NCI-H1105 (cell line): Measurements from ENCODE around the gene SORCS2.

Source experiments
- DNase-seq: peaks from one replicate; lab custom pipeline; 2025; lab: John Stamatoyannopoulos, UW

Gene SORCS2

GRCh38 chr4:7747062-7747385 lies 554.7 kb downstream of the SORCS2 start:
- no peak for DNase-seq

- DNase-seq = no peak
These were observed 555.2 kb downstream of the SORCS2 start for GRCh38 chr4:7747566-7747965.

GRCh38 chr4:7750523-7750922 lies 558.2 kb downstream of the SORCS2 start:
- DNase-seq = no peak

GRCh38 chr4:7750972-7751371 lies 558.6 kb downstream of the SORCS2 start:
- DNase-seq = no peak

GRCh38 chr4:7752649-7753048 lies 560.3 kb downstream of the SORCS2 start:
- no peak for DNase-seq

DNA sequence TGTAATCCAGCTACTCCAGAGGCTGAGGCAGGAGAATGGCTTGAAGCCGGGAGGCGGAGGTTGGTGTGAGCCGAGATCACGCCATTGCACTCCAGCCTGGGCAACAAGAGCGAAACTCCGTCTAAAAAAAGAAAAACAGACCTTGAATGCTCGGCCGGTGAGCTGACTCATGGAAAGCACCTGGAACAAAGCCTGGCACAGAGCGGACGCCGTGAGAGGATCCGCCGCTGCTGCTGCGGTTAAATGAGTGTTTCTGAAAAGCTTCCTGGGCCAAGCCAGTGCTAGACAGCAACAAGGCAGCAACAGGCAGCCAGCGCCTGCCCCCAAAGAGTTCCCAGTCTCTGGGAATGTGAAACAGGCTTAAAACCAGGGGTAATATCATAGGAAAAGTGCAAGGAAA lies 560.9 kb downstream of the SORCS2 start:
- DNase-seq = no peak

DNA sequence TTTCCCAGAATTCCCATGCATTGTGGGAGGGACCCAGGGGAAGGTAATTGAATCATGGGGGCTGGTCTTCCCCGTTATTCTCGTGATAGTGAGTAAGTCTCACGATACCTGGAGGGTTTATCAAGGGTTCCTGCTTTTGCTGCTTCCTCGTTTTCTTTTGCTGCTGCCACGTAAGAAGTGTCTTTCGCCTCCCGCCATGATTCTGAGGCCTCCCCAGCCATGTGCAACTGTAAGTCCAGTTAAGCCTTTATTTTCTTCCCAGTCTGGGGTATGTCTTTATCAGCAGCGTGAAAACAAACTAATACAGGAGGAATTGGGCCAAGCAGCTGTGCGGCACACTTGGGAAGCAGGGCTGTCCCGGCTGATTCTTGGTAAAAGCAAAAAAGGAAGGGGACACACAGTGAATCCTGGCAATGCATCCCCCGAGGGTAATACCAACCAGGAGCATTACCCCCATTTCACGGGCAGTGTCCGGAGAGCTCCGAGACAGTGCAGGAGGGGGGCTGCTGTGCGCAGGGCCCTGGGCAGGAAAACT lies 561.7 kb downstream of the SORCS2 start:
- no peak for DNase-seq

DNA sequence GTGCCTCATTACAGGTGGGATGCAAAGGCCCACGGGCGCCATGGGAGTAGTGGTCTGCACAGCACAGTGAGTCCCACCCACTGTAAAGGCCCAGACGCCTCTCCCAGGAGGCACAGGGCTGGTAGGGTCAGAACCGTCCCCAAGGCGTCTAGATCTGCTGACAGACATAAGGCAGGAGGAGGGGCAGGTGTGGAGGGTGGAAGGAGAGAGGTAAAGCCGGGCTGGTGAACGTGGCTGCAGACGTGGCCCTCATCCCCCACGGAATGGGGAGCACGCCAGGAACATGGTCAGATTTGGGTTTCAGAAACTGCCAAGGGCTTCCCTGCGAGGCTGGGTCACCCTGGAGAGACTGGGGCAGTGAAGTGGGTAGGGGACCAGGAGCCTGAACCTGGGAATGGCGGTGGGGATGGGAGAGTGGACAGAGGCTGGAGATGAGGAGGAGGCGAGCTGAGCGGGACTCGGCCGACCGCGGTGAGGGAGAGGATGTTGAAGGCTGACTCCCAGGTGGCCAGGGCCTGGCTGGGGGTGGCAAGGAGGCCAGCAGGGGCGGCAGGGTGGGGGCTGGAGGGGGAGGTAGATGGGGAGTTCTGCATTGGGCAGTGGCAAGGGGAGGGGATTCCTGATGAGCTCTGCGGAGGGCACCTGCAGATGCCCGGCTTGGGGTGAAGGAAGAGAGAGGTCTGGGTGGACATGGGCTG lies 562.4 kb downstream of the SORCS2 start:
- no peak for DNase-seq

- no peak for DNase-seq
These were observed 563.2 kb downstream of the SORCS2 start for GRCh38 chr4:7755561-7755960.

GRCh38 chr4:7756071-7756470 lies 563.7 kb downstream of the SORCS2 start:
- no peak for DNase-seq

DNA sequence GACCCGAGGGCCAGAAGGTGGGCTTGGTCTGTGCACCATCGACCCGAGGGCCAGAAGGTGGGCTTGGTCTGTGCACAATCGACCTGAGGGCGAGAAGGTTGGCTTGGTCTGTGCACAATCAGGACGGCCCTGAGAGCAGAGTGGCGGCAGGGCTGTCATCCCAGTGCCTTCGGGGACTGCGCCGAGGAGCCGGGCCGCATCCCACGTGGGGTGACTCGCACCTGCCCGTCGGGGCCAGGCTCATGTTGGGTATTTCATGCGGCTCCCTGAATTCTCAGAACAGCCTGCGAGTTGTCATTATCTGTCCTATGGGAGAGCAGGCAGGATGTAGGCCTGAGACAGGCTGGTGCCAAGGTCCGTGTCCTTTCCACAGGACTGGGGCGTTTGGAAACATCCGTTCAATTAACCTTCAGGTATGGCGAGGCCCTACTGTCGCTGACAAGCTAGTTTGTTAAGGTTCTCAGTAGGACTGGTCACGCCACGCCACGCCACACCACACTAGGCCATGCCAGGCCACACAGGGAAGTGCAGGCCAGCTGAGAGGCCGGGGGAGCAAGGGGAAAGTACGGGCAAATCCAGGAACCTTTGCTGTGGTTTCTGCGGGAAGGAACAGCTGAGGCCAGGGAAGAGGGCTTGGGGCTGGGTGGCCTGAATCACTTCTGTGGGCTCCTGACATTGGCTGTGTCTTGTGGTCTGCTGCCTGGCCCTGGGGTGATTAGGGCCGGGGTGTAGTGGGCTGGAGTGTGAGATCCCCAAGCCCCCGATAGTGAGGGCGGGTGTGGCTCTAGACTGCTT lies 564.4 kb downstream of the SORCS2 start:
- DNase-seq = no peak

DNA sequence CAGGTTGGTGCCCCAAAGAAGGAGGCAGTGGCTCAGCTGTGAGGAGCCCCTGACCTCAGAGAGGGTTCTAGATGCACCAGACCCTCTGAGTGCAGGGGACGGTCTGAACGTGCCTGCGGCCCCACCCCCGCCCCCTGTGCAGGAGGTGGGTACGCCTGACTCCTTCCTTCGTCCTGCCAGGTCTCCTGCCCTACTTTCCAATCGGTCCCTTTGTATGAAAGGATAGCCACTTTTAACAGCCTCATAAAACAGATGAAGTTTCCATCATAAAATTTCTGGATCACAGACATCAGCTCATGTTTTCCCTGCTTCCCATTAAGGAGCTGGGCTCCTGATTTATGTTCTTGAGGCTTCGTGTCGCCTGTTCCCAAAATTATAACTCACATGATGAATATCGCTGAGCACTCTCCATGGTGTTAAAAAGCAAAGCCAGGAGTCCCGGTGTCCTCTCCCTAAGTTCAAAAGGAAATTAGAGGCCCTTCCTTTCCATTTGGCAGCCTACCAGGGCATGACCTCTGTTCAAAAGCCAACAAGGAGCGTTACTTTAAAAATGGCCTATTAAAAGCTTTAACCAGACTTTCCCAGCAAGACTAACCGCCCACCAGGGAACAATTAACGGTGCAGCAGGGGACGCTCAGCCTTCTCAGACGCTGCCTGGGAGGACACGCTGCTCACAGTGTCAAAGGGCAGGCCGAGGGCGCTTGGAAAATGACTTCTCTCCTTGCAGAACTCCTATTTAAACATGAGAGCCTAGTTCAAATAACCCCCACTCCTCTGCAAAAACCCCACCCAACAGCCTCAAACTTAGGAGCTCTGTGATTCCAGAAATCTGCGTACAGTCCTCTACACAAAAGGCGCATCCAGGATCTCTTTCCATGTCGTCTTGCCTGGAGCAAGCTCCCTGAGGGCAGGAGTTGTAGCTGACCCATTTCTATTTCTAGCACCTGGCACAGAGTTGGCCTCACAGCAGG lies 565.4 kb downstream of the SORCS2 start:
- no peak for DNase-seq

GRCh38 chr4:7758476-7758875 lies 566.1 kb downstream of the SORCS2 start:
- no peak for DNase-seq

- no peak for DNase-seq
These were observed 566.9 kb downstream of the SORCS2 start for GRCh38 chr4:7759216-7759615.

- DNase-seq = no peak
These were observed 567.3 kb downstream of the SORCS2 start for GRCh38 chr4:7759635-7760034.

DNA sequence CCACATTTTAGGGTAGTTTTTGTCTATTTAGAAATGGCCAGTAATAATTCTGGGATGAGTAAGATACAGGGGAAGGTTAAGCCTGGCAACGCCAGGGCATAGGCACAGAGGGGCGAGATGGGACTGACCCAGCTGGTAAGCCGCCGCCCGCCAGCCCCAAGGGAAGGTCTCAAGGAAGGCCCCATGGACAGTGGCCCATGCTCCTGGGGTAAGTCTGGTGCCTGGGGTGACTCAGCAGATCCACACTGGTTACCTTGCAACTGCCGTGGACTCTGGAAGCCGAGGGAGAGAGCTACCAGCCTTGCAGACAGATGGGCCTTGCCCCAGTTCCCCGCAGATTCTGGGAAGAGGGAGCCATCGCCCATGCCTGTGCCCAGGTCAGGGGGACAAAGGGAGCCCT lies 567.9 kb downstream of the SORCS2 start:
- no peak for DNase-seq

GRCh38 chr4:7760706-7761105 lies 568.4 kb downstream of the SORCS2 start:
- DNase-seq = no peak

GRCh38 chr4:7761312-7761711 lies 569.0 kb downstream of the SORCS2 start:
- DNase-seq = no peak

DNA sequence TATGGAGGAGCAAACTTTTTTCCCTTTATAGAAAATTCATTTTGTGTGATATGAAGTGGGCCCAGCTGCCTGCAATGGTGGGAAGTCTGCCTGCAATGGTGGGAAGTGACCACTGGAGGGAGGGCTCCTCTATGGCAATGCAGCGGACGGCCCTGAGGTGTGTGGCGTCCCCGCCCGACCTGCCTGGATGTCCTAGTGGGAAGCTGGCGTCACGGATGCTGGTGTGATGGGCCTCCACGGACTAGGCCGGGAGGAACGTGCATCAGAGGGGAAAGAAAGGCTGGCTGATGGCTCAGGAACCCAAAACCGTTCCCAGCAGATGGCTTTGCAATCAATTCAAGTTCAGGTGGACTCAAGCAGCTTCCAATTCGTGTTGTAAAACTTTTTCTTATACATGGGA lies 569.4 kb downstream of the SORCS2 start:
- no peak for DNase-seq

DNA sequence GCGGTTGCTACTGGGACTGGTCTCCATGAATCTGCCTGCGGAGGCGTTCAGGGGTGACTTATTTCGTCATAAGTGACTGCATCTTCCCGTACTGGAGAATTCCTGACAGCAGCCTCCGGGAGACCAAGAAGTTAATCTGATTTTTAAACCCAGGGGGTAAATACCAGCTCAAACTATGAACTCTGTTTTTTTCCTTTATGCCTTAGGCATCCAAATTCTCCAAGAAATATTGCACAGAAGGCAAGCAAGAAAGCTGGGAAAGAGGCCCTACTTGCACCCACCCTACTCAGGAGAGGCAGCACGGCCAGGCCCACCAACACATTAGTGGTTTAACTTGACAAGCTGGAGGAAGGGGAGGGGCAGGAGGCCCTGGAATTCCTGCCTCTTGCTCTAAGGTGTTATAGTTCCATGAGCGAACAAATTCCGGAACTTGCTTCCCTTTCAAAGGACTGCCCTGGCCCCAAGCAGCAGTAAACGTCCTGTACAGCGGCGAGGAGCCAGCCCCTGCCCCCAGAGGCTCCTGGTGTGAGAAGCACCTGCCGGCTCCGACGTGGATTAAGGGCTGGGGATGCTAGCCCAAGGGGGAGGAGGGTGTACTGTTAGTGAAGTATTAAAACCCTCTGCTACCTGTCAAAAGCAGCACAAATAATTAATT lies 570.2 kb downstream of the SORCS2 start:
- DNase-seq = no peak

GRCh38 chr4:7763106-7763505 lies 570.8 kb downstream of the SORCS2 start:
- DNase-seq = no peak

DNA sequence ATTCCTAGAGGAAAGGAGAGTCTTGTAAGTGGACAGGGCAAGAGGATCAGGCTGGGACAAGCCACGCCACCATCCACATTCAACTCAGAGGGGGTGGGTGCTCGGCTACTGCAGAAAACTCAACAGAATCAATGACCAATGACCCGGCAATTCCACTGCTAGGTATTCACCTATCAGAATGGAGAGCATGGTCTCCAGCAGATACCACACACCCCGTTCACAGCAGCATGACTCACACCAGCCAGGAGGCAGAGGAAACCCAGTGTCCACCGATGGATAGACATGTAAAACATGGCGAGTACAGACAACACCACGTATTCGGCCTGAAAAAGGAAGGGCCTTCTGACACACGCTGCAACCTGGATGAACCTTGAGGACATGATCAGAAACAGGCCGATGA lies 571.5 kb downstream of the SORCS2 start:
- DNase-seq = no peak
